GM12872 (cell line): Measurements from ENCODE around the gene OPTC.

Experiments used
- TF ChIP-seq, protein P1 (sequence below): IDR thresholded peaks from 3 replicates; pipeline ENCODE4 v1.5.1; 2011; ENCODE audit warnings: low read depth, mild to moderate bottlenecking, low read length, moderate library complexity; ENCODE audit not compliant: insufficient read depth

OPTC gene

DNA sequence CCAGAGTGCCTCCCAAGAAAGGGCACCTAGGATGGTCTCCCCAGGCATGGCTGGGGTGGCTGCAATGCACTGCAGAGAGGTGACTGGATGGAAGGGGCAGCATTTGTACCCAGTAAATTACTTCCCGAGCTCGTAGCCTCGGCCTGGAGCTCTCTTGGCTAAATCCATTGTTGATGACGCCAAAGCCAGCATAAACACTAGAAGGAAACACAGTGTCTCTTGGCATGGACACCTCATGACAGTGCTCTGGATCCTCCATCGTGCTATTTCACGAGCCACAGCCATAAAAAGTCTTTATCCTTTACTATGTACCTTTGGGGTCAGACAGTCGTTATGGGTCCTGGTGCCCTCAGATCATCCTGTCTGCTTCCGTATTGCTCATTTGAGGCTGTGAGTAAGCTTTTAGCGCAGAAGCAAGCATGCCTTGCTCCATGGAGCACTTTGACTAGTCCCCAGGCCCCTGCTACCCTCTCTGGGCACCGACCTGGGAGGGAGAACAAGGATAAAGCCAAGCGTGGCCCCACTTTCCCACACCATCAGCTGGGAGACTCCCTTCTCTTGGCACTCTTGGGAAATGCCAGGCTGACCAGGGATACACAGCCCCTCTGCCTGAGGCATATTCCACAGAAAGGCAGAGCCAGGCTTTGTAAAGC lies 28.7 kb upstream of the OPTC start:
- TF ChIP-seq, protein P1, sequence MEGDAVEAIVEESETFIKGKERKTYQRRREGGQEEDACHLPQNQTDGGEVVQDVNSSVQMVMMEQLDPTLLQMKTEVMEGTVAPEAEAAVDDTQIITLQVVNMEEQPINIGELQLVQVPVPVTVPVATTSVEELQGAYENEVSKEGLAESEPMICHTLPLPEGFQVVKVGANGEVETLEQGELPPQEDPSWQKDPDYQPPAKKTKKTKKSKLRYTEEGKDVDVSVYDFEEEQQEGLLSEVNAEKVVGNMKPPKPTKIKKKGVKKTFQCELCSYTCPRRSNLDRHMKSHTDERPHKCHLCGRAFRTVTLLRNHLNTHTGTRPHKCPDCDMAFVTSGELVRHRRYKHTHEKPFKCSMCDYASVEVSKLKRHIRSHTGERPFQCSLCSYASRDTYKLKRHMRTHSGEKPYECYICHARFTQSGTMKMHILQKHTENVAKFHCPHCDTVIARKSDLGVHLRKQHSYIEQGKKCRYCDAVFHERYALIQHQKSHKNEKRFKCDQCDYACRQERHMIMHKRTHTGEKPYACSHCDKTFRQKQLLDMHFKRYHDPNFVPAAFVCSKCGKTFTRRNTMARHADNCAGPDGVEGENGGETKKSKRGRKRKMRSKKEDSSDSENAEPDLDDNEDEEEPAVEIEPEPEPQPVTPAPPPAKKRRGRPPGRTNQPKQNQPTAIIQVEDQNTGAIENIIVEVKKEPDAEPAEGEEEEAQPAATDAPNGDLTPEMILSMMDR: no peak

DNA sequence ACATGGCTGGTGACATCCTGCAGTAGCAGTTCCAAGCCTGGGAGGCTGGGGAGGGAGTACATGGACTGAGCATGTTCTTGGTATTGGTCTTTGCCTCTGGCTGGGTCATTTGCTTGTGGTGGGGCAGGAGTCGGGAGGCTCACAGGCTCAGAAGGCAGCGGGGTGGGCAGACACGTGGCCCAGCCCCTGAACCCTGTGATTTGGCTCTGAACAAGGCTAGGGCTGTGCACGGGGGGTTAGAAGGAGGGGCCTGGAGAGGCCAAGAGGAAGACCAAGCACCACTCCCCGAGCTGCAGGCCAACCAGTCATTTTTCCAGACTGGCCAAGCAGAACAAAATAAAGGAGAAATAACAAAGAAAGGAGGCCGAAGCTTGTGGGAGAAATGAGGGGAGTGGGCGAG lies 28.0 kb upstream of the OPTC start:
- TF ChIP-seq, protein P1: no peak

DNA sequence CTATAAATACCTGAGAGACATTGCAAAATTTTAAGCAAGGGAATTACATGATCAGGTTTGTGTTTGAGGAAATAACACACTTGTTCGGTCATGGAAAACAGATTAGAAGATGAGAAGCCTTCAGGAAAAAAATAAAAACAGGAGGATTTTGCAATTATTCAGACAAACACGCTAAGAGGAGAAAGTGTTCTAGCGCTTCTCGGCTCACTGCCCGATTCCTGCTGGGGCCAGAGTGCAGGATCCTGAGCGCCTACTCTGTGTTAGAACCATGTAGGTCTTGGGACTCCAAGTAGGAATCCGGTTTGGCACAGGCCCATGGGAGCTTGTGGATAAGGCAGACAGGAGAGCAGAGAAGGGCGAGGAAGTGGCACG lies 26.4 kb upstream of the OPTC start:
- TF ChIP-seq, protein P1: no peak

DNA sequence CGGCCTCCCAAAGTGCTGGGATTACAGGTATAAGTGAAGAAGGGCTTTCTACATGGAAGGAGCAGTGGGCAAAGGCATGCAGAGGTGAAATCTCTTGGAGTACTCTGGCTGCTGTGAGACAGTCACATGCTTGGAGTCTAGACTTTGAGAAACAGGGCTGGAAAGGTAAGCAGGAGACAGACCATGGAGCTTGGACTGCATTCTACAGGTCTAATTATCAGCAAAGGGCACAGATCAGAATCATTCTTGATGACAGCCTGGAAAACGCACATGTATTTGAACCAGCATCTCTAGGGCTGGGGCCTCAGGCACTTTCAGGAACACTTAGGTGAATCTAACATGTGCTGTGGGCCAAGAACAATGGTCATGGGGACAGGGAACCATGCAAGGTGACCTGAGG lies 25.6 kb upstream of the OPTC start:
- TF ChIP-seq, protein P1: no peak

DNA sequence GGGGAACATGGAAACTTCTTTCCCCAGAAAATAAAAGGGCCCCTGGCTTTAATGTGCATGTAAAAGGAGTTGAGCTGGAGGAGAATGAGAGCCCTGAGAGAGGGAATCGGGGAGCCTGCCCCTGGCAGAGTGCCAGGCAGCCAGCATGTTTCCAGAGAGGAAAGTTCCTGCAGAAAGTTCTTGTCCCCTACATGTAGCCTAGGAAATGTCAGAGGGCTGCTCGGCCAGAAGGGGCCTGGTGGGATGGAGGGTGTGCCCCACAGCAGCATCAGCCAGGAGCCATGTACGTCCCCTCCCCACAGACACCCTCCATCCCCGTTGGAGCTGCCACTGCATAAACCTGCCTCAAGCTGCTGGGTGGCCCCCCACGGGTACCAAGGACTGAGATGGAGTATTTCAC lies 23.7 kb upstream of the OPTC start:
- TF ChIP-seq, protein P1: no peak

DNA sequence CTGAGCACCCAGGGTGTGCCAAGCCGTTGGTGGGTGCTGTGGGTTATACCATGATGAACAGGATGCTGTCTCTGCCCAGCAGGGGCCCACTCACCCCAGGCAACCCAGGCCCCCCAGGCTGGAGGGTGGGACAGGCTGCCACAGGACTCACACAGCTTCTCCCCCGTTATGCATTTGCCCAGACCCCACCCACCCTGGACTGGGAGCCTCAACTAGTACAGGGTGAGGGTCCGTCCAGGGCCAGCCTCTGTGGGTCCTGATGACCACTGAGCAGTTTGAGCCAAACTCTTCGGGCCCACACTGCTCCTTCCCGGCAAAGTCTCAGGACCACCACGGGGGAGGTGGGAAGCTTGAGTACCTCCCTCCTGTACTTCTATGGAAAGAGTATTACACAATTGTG lies 22.1 kb upstream of the OPTC start:
- TF ChIP-seq, protein P1: no peak

DNA sequence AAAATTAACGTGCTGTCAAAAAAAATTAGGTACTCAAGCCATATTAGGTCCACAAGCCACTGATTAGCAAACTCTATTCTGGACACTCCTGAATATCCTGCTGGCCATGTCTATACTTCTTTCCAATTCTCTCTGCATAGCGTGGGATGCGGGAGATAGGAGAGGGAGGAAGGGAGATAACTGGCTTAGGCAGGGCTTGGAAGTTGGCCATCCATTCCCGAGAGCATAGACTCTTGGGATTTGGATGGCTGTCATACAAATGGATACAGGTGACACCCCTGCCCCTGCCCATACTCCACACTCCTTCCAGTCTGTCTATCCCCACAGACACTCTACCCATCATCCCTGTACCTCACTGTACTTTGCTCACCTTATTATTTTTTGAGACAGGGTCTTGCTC lies 20.7 kb upstream of the OPTC start:
- TF ChIP-seq, protein P1: no peak
